K562 treated with DMSO at 1 percent for 12 hours (cell line): Measurements from ENCODE around the gene ERO1A. TPM values are rescaled to one million over a fixed set of nuclear protein-coding genes. Genes with fewer than 3 reads are reported as not detected.

ENCODE experiments used
- total RNA-seq: library from RNA; unstranded; fragments of 300-600 nt; gene quantifications from 2 replicates; pipeline ENCODE4 v1.2.3, GENCODE V29; 2022; ENCODE audit not compliant: insufficient read depth

ERO1A gene, protein sequence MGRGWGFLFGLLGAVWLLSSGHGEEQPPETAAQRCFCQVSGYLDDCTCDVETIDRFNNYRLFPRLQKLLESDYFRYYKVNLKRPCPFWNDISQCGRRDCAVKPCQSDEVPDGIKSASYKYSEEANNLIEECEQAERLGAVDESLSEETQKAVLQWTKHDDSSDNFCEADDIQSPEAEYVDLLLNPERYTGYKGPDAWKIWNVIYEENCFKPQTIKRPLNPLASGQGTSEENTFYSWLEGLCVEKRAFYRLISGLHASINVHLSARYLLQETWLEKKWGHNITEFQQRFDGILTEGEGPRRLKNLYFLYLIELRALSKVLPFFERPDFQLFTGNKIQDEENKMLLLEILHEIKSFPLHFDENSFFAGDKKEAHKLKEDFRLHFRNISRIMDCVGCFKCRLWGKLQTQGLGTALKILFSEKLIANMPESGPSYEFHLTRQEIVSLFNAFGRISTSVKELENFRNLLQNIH
- total RNA-seq: 10.5 and 25.9 TPM in 2 replicates

DNA sequence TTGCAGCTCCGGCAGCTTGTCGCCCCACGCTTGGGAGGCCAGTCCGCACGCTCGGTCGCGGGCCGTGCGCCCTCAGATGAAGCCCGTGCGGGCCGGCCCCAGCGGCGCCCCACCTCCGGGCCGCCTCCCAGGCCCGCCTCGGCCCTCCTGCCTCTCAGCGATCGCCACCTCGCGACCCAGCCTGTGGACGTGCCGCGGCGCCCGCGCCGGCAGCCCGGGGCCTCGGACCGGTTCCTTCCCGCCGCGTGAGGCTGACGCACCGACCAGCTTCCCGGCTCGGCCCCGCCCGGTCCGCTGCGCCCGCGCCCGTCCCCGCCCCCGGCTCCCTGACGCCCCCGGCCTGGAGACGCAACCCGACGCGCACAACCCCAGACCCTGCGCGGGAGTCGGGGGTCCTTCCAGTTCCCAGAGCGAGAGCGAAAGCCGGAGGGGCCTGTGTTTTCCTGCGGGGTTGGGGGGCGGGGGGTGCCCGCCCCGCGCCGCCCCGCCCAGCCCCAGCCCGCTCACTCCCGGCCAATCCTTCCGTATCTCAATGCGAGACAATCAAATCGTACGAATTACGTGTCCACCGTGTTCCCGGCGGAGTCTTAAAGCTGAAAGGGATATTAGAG, at the start of gene ERO1A:
Gene ERO1A, minus strand, starts transcription at position 78 of the 611 bp plus-strand sequence. Its CDS starts 77 bp downstream, at position 1.

DNA sequence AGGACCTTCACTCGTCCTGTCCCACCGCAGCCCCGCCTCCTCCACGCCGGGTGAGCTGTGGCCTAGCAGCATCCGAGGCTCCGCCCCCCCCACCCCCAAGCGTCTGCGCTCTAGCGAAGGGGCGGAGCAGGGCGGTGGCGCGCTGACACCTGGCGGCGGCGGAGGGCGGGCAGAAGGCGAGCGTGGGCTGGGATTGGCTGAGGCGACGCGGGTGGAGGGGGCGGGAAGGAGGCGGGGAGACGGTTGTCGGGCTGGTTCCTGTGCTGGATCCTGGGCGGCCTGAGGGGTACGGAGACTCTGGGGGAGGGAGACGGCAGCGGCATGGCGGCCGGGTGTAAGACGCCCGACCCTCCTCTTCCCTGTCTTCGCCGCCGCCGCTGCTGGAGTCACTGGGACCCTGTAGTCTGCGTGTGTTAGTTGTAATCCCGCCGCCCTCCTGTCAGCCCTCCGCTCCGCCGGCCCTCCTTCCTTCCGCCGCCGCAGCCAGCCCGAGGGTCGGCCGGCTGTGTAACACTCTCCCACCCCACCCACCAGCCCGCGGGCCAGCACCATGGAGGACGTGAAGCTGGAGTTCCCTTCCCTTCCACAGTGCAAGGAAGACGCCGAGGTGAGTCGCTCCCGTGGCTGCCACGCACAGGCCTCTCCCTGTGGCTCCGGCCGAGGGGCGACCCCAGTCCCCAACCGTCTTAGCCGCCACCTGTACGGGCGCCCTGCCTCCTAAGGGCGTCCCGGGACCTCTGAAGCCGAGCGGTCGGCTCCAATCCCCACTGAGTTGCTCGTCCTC, 34.8 kb upstream of the ERO1A start, which contains the start of gene STYX:
Gene STYX, plus strand, starts transcription at position 242 of the 784 bp plus-strand sequence. Its CDS starts 309 bp downstream, at position 551.

DNA sequence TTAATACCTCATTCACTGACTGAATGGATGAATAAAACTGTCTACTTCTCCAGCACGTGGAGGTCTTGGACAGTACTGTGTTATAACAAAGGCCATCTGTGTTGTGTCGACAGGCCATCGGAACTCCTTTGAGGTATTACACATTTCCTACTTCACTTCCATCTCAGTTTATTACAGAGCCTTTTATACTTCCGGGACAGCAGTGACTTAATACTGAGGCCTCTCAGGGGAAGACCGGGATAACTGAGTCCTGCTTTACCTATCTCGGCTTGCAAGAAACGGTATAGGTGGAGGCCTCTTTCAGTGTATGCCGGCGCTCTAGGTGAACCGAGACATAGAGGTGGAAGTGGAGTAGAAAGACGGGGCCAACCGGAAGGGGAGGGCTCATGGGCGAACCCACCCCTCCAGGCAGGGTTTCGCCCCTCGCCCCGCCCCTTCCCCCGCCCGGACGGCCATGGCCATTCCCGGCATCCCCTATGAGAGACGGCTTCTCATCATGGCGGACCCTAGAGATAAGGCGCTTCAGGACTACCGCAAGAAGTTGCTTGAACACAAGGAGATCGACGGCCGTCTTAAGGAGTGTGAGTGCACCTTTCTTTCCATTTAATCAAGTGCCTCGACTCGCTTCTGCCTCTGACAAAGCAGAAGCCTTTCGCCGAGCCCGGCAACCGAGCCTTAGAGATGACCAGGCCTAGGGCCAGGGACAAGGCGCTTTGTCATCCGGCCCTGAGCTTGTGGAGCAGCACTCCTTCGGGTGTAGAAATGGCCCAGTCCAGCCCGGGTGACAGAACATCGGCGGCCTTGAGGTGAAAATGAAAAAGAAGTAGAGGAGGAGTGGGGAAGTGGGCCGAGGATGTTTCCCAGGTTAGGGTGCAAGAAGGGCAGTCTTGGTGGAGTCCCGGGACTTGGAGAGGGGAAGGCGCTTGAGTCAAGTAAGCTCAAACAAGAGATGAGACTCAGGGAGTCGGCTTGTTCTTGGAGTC, 11.7 kb upstream of the ERO1A start, which contains the start of gene PSMC6:
Gene PSMC6, plus strand, starts transcription at position 477 of the 983 bp plus-strand sequence. Its CDS starts 20 bp downstream, at position 497.

Other genes with a start within 250 kb of the ERO1A start
- gene TXNDC16, start 143.1 kb downstream of the ERO1A start, total RNA-seq: 1.2 and 7.1 TPM in 2 replicates
- gene GPR137C, start 142.7 kb downstream of the ERO1A start, total RNA-seq: not detected in 2 replicates
- gene PSMC6, start 11.6 kb upstream of the ERO1A start, total RNA-seq: 46.1 and 66.1 TPM in 2 replicates
- 2.4 and 5.2 TPM in 2 replicates for gene STYX, start 34.6 kb upstream of the ERO1A start, total RNA-seq
- gene GNPNAT1, start 96.0 kb upstream of the ERO1A start, total RNA-seq: 2.8 and 10.4 TPM in 2 replicates